ENCODE data around the gene SPP2. TPM values are rescaled to one million over a fixed set of nuclear protein-coding genes. Genes with fewer than 3 reads are reported as not detected.

The SPP2 gene
- total RNA-seq, 1 donor, result not detected

DNA sequence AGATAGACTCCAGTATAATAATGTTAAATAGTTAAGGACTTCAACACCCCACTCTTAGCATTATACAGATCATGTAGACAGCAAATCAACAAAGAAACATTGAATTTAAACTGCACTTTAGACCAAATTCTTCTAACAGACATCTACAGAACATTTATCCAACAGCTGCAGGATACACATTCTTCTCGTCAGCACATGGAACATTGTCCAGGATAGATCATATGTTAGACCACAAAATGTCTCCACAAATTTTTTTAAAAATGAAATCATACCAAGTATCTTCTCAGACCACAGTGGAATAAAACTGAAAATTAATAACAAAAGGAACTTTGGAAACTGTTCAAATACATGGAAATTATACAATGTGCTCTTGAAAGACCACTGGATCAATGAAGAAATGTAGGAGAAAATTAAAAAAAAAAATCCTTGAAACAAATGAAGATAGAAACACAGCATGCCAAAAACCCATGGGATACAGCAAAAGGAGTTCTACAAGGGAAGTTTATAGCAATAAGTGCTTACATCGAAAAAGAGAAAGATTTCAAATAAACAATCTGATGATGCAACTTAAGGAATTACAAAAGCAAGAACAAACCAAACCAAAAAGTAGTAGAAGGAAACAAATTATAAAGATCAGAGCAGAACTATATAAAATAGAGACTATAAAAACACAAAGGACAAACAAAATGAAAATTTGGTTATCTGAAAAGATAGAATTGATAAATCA lies 12.3 kb upstream of the SPP2 start:
- no peak for DNase-seq (ENCODE audit: low read depth in 2 of 3, low spot score in 2 of 3)

DNA sequence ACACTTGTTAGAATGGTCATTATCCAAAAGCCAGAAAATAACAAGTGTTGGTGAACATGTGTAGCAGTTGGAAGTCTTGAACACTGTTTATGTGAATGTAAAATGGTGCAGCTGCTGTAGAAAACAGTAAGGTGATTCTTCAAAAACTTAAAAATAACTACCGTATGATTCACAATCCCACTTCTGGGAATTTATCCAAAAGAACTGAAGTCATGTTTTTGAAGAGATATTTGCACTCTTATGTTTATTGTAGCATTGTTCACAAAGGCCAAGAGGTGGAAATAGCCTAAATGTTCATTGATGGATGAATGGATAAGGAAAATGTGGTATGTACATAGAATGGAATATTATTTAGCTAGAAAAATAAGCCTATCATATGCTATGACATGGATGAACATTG lies 6.3 kb upstream of the SPP2 start:
- no peak for DNase-seq (ENCODE audit: low read depth in 2 of 3, low spot score in 2 of 3)

DNA sequence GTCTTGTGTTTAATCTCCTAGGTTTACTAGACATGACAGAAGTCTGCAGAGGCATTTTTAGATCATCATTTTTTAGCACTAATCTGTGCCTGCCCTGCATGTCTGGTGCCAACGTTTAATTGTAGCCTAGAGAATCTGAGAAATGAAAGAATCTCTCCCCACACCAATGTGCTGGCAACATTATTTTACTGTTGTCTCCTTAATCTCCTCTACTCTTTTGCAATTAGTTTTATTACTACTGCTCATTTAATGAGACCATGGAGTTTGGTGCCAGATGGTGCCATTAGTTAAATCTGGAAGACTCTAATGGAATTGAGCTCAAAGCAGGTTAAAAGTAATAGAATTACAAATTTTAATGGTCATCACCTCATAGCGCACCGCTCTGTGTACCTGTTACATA lies 4.0 kb upstream of the SPP2 start:
- no peak for DNase-seq (ENCODE audit: low read depth in 2 of 3, low spot score in 2 of 3)

DNA sequence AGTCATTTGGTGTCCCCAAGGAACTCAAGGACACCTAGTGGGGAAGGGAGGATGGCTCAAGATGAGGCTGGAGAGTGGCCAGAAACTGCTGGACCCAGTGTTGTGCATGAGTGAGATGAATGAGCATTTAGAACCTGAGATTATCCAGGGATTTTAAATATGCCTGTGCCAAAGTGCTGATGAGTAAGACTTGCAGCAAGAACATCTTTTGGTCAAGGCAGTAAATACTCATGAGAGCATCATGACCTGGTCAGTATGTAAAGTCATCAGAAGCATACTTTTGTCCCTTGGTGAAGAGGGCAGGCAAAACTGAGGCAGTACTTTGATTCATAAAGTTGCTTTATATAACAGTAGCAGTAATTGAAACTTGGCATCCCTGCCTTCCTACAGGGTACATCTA lies 3.1 kb upstream of the SPP2 start:
- no peak for DNase-seq (ENCODE audit: low read depth in 2 of 3, low spot score in 2 of 3)

DNA sequence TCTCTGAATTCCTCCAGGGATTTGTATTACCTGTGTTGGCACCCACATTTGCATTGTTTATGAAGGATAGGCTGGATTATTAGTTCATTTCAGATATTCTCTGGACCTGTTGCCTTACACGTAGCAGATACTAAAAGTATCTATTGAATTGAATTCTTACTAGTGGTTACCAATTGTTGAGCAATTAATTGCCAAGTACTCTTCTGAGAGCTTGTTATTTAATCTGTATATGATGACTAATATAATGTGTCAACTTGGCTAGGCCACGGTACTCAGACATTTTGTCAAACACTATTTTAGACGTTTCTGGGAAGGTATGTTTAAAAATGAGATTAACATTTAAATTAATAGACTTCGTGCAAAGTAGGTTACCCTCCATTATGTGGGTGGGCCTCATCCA lies 2.5 kb upstream of the SPP2 start:
- no peak for DNase-seq (ENCODE audit: low read depth in 2 of 3, low spot score in 2 of 3)

DNA sequence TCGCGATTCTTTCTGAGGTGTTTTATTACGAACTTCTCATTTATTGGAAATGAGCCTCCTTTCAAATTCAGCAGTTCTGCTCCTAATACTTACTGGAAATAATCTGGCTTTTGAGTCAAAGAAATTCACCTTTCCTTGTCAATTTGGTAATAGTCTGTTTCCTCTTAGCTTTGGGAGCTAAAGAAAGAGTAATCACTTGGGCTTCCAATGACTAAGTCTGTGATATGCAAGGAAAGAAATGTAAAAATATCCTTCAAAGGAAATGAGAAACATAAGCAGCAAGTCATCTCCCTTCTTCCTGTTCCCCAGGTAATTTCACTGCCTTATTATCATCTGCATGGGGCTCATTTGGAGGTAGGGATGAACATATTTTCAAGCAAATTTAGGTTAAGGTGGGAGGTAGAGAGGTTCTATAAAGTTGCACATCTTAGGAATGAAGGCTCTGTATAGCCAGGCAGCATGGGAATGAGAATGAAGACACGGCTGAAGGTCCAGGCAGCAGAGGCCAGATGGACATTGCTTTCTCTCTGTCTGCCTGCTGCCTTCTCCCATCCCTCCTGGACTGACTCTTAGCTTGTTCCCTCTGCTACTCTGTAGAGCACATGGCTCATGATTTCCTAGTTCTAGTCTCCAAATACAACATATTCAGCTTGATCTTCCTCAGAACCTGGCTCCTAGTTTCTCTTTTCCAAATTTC lies 1.0 kb downstream of the SPP2 start:
- DNase-seq (ENCODE audit: low read depth in 2 of 3, low spot score in 2 of 3), result no peak

DNA sequence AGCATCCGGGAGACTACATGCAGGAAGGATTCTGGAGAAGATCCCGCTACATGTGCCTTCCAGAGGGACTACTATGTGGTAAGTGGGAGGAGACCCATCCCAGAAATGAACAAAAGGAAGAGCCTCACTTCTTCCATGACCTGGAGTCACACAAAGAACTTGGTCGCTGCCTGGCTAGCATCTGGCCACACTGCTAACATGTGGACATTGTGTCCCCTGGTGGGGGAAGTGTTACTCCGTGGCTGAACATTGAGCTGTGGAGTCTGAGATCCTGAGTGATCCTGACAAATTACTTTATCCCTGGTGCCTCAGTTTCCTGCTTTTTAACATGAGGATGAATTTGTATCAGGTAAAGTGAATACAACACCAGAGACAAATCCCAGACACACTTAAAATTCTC lies 8.4 kb downstream of the SPP2 start:
- DNase-seq (ENCODE audit: low read depth in 2 of 3, low spot score in 2 of 3), result no peak

DNA sequence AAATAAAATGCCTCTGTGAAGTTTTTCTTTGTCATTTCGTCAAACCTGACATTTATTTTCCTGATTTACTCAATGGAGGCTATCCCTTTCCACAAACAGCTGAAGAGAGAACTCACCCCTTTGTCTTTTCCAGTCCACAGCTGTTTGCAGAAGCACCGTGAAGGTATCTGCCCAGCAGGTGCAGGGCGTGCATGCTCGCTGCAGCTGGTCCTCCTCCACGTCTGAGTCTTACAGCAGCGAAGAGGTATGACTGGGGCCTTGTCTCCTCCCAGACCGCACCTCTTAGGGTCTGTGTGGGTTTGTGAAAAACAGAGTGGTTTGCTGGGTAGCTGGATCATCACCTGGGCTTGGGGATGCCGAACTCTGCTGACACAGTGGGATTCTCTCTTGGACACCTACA lies 9.7 kb downstream of the SPP2 start:
- DNase-seq (ENCODE audit: low read depth in 2 of 3, low spot score in 2 of 3), result no peak

DNA sequence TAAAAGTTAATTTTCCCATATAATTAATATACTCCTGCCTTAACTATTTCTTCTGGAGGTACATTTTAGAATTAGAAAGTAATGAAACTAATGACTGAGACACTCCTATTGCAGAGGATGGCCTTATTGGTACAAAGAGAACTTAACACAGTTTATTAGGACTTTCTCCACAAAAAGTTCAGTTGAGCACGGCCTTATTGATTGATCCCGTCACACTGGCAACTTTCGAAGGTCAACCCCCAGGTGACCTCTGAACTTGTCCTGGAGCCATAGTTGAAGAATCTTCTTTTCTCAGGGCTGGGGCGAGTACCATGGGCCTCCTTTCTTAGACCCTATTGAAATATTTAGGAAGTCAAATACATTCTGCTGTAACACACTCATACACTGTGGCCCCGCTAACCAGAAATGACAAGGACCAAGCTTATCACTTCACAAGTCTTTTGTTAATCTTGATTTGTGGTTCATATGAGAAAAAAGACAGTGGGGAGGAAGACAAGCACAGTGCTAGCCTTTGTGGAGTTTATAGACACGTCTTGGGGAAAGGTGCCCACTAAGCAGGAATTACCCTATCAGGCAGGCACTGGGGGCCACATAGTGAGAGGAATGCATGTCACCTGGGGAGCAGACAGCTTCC lies 11.2 kb downstream of the SPP2 start:
- DNase-seq (ENCODE audit: low read depth in 2 of 3, low spot score in 2 of 3), result no peak

DNA sequence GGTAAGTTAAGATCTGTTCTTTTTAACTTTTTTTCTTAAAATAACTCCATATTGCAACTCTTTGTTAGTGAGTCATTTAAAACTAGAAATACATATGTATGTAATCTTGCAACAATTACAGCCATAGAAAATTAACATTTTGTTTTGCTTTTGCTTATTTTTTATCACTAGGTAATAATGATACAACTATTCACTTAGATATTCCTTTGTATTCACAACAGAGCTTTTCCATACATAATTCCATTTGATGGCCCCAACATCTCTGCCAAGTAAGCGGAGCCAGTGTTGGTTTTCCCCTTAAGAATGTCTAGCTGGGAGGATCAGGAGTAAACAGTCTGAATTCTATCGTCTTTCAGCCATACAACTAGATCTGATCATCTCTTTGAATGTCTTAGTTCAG lies 16.1 kb downstream of the SPP2 start:
- DNase-seq (ENCODE audit: low read depth in 2 of 3, low spot score in 2 of 3), result no peak

DNA sequence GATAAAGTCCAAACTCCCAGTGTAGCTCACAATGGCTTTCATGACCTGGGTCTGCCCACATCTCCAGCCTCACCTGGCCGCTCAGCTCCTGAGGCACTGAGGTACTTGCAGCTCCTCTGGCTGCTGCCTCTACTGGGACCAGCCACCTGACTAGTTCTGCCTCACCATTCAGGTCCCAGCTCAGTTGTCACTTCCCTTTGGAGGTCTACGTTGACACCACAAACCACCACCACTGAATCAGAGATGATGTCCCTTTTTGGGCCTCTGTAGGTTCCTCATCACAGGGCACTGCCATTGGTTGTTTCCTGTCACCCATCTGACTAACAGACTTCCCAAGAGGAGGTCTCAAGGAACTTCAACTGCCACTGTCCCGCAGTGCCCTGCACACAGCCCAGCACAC lies 21.2 kb downstream of the SPP2 start:
- peak in 2 of 3 donors; percentile 8 to 22 for DNase-seq (ENCODE audit: low read depth in 2 of 3, low spot score in 2 of 3)

DNA sequence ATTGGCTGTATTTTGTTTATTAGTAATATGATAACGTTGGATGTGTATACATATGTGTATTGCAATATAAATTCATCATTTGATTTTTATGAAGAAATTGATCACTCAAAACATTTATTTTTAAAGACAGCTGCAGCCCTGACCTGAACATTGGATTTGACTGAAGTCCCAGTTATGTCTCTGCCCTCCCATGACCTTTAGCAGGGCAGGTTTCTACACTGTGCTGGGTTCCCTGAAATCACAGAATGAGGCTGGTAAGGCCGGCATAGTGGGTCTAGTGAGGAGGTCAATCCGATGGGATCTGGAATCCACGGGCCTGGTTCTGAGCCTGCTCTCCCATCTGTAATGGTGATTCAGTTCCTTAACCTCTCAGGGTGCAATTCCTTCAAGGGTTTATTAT lies 22.0 kb downstream of the SPP2 start:
- DNase-seq (ENCODE audit: low read depth in 2 of 3, low spot score in 2 of 3), result no peak

DNA sequence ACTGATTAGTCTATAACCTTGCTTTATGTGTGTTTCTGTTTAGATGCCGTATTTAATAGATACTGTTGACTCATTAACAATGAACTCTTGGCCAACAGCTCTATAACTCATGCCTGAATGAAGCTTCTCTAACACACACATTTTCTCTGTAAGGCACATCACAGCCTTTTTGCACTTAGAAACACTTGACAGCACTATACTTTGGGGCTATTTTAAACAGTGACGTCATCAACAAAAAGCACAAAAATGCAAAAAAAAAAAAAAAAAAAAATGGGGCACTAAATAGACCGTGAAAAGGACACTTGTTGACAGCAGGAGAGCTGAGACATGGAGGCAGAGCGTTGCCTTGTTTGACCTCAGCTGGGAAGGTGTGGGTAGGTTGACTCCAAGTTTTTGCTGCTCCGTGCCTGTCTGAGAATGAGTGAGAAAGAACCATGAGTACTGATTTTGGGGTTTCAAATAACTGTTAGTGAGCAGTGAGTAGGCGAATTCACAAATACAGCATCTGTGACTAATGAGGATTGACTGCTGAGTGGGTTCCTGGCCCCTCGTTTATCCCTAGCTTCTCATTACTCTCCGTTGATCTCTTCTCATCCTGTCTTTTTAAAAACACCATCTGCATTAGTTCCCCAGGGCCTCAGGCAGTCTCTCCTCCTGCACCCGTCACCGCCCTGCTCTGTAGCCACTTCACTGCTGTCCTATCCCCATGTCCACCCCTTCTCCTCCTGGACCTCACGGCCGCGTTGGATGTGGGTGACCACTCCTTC lies 24.4 kb downstream of the SPP2 start:
- no peak for DNase-seq (ENCODE audit: low read depth in 2 of 3, low spot score in 2 of 3)

DNA sequence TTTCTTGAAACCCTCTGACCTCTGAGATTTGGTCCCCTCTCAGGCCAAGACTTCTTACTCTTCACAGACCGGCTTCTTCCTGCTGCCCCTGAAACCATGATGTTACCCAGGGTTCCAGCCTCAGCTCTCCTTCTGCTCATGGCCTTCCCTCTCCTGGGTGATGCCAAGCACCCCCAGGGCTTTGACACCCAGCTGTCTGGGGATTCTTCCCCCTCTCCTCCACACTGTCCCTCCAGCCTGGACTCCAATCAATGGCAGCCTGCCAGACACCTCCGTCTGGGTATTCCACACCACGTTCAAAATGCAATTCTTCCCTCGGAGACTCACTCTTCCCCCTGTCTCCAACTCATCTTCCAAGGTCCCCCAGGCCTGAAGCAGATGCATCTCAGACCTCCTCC lies 25.0 kb downstream of the SPP2 start:
- no peak for DNase-seq (ENCODE audit: low read depth in 2 of 3, low spot score in 2 of 3)

DNA sequence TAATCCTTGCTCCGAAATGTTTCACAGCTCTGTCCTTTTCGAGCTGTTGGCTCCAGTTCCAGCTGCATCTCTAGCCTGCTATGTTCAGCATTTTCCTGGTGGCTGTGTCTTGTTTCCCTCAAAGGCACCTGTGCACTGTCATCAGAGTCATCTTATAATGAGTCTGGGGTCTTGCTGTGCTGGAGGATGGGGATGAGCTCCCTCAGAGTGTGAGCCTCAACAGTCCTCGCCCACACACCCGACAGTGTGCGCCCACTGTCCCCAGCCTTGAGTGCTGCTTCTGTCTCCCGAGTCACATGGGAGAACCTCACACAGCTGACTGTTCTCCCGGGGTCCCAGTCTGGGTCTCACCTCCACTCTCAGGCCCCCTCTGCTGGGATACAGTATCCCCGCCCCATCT lies 25.4 kb downstream of the SPP2 start:
- no peak for DNase-seq (ENCODE audit: low read depth in 2 of 3, low spot score in 2 of 3)

DNA sequence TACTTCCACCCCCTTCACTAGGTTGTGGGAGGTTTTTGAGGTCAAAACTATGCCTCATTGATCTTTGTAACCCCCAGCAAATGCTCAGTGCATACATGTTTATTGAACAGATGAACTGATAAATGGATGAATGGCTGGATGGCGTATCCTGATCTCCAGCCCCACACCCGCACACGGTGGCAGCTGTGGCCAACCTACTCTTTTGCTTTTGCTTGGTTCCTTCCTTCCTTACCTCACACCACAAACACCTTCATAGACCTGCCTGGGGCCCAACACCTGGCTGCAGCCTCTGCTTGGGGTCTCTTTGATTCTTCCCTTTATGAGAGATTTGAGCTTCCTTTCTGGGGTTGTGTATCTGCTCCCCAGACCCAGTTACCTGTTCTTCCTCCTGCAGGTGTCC lies 25.9 kb downstream of the SPP2 start:
- no peak for DNase-seq (ENCODE audit: low read depth in 2 of 3, low spot score in 2 of 3)

DNA sequence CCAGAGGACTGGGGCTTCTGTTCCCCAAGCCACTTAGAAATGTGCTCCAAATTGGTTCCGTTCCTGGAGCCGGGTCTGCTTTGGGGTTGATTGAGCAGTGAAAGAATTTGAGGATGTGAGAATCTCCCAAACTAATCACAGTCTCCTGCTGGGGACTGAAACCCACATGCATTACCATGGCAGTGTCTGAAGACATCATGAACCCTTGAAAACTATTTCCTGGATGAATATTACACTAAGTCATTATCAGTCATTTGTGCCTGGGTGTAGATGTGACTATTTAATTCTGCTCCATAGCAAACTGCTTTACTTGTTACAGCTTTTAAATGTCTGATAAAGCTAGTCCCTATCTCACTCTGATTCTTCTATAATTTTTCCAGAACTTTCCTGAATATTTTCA lies 27.6 kb downstream of the SPP2 start:
- DNase-seq (ENCODE audit: low read depth in 2 of 3, low spot score in 2 of 3), result no peak

DNA sequence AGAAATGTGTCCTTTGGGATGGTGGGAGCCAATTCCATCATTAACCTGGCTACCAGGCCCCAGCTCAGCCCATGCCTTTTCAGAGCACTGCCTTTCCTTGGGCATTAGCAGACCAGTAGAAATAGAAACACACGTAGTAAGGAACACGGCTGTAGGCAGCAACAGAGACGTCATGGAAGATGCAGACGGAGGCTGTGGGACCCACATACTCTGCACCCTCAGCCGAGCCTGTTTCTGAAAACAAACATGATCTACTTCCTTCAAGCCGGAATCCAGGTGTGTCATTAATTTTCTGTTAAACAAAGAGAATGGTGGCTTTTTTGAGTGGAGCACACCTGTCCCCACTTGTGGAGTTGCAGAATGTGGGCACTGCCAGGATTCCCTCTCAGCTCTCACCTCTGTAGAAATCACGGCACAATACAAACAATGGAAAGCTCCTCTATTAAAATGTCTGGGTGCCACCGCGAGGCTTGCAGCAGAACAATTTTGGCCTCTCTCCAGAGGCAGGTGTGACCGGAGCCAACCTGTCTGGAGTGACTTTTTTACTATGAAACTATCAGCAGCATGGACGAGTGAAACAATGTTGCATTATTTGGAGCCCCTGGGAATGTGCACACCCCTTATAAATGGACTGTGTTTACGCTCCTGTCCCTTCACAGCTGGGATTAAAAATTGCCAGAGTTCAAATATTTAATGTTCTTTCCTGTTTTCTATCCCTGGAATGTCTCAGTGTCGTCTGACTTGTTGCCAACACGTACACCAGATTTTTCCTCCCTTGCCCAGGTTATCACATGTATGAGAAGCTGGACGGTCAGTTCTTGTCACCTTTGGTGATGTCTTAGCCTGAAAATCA lies 31.7 kb downstream of the SPP2 start:
- DNase-seq (ENCODE audit: low read depth in 2 of 3, low spot score in 2 of 3), result no peak

DNA sequence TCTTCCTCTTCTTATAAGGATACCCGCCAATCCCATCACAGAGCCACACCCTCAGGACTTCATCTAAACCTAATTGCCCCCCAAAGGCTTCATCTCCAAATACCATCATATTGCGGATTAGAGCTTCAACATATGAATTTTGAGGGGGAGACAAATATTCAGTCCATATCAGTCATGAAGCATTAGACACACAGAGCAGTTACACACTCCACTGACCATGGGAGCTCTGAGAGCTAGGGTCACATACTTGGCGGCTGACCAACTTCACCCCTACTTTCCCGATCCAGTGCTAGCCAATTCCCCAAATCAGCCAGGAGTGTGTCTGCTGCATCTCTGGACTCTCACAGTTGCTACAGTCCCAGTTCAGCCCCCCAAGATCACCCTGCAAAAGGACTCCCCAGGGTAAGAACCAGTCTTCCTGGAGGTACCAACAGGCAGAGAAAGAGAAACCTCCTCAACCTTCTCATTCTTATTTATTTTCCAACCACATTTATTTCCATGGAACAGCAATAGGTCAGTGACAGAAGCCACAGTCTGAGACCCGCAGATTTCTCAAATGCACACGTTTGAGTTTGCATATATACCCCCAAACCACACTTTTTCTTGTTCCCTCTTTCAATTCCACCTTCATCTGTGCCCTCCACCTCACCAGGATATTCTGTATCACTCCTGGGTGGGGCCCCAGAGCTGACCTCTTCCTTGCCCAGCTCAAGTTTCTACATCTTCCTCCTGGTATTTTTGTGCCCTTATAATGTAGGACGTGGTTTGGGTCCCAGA lies 33.3 kb downstream of the SPP2 start:
- DNase-seq (ENCODE audit: low read depth in 2 of 3, low spot score in 2 of 3), result no peak

DNA sequence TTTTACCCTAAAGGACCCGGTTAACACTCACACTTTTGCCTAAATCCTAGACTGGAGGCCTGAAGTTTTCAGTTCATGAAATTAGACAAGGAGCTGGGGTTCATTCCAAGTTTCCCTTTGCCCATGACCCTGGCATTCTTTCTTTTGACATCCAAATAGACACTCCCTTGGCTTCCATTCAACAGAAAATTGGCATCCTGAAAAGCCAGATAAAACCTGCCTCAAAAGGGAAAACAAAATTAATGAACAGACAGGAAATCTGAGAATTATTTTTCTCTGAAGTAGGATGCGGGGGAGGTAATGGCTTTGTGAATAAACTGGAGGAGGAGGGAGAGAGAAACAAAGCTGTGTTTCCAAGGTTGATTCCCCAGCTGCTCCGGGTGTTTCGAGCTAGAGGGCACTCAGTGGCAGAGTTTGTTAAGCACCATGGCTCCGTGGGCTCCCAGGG lies 41.0 kb downstream of the SPP2 start:
- no peak for DNase-seq (ENCODE audit: low read depth in 2 of 3, low spot score in 2 of 3)
